Panc1 (cell line): ENCODE data around the gene PDCD2L.

Experiments
- CTCF ChIP-seq: fragments of 450-650 bp; IDR thresholded peaks from 2 replicates; pipeline ENCODE4 v1.5.1; 2017; ENCODE audit warnings: mild to moderate bottlenecking
- POLR2AphosphoS5 ChIP-seq: IDR thresholded peaks from 2 replicates; pipeline ENCODE4 v1.6.1; 2012; ENCODE audit warnings: mild to moderate bottlenecking, low read depth, low read length, moderate library complexity

- TF ChIP-seq CTCF (no peak), POLR2AphosphoS5 (no peak)
Measured at GRCh38 chr19:34457446-34457845, 53.2 kb downstream of the PDCD2L start.
